Prostate gland (tissue), 2 donors: Measurements from ENCODE around the gene SNX9. TPM values are rescaled to one million over a fixed set of nuclear protein-coding genes. Genes with fewer than 3 reads are reported as not detected.

ENCODE experiments used
- DNase-seq: peaks from one replicate; pipeline ENCODE4 v3.0.0-alpha.2; 2019; ENCODE audit warnings: low spot score
- H3K27ac ChIP-seq, 2 donors: fragments of 200-600 bp; sonication (generic); 2 replicates each; pipeline ENCODE4 v1.5.1; 2017 to 2019
- H3K27me3 ChIP-seq: fragments of 200-600 bp; sonication (generic); replicated peaks from 2 replicates; pipeline ENCODE4 v1.5.1; 2019; ENCODE audit not compliant: insufficient read depth
- H3K36me3 ChIP-seq, 2 donors: fragments of 200-600 bp; sonication (generic); 1 replicate in 1 of 2; 2 replicates in 1 of 2; pipeline versions ENCODE4 v1.5.1 to v1.8.1; 2017 to 2019
- H3K4me1 ChIP-seq: fragments of 200-600 bp; sonication (generic); replicated peaks from 2 replicates; pipeline ENCODE4 v1.5.1; 2019
- H3K4me3 ChIP-seq, 2 donors: fragments of 200-600 bp; sonication (generic); 2 replicates each; pipeline ENCODE4 v1.5.1; 2017 to 2019
- H3K9me3 ChIP-seq: fragments of 200-600 bp; sonication (generic); 2 replicates; pipeline ENCODE4 v1.5.1; 2017
- CTCF ChIP-seq, 4 experiments: fragments of 200-600 bp in 2 of 4; fragments of 450-650 bp in 2 of 4; sonication (generic) in 2 of 4; IDR thresholded peaks; 1 replicate in 3 of 4; 2 replicates in 1 of 4; pipeline ENCODE4 v1.5.1; 2016 to 2019; ENCODE audit warnings: antibody characterized with exemption in 4 of 4, mild to moderate bottlenecking in 2 of 4, moderate library complexity in 2 of 4
- POLR2A ChIP-seq: fragments of 450-650 bp; IDR thresholded peaks from one replicate; pipeline ENCODE4 v1.6.1; 2016; ENCODE audit warnings: antibody characterized with exemption, mild to moderate bottlenecking
- POLR2AphosphoS5 ChIP-seq: sonication (generic); formaldehyde crosslinking; IDR thresholded peaks from one replicate; pipeline ENCODE4 v1.6.1; 2017; ENCODE audit warnings: antibody characterized with exemption
- WGBS: methylation state at CpG from one replicate; pipeline ENCODE4 v1.1.5; 2018; 5-methylcytosine and 5-hydroxymethylcytosine counted together
- intact Hi-C: fragments of 100-400 bp; cut with DNase I; formaldehyde crosslinking; loops from one replicate; pipeline ENCODE4 v1.14.2; 2022
- total RNA-seq, 2 donors: library from RNA; depleted of rRNA; stranded (reverse); fragments of >200 nt; gene quantifications; one replicate each; pipeline ENCODE4 v1.1.0, GENCODE V29; 2016

SNX9 gene
- total RNA-seq, 2 donors from 2014 or later: 39.2 to 40.6 TPM

- Histone ChIP-seq H3K4me1 (no peaks in the 10 kb centered on the region), H3K4me3 (no peak overlapping the region), H3K27me3 (no peaks in the 10 kb centered on the region), H3K27ac (no peak overlapping the region), H3K9me3 (no peaks in the 10 kb centered on the region), H3K36me3 (no peaks in the 10 kb centered on the region)
- no peak for DNase-seq
- intact Hi-C loops: no loop called here
- 94% methylated on average over 1 of the region's 1 CpG for whole genome bisulfite sequencing
- TF ChIP-seq CTCF (IDR thresholded peaks at IDR 0.05) (no peak), POLR2AphosphoS5 (no peak), POLR2A (no peak)
Measured at GRCh38 chr6:157787080-157787479, 36.0 kb upstream of the SNX9 start.

- no peak for DNase-seq
- Histone ChIP-seq H3K36me3 (no peaks in the 10 kb centered on the region), H3K27ac (no peak overlapping the region), H3K27me3 (no peaks in the 10 kb centered on the region), H3K9me3 (no peaks in the 10 kb centered on the region), H3K4me1 (no peaks in the 10 kb centered on the region), H3K4me3 (no peak overlapping the region)
- TF ChIP-seq POLR2A (no peak), POLR2AphosphoS5 (no peak), CTCF (IDR thresholded peaks at IDR 0.05) (no peak)
- 91% methylated on average over 1 of the region's 1 CpG for WGBS
- intact Hi-C loops: no loop called here
Measured at GRCh38 chr6:157788180-157788579, 34.9 kb upstream of the SNX9 start.

- Histone ChIP-seq H3K4me3 (no peak overlapping the region), H3K27ac (no peak overlapping the region)
- WGBS: 93% methylated on average over 3 of the region's 3 CpGs
Measured at GRCh38 chr6:157789297-157789696, 33.7 kb upstream of the SNX9 start.

GRCh38 chr6:157789861-157790260 is 33.2 kb upstream of the SNX9 start:
- intact Hi-C loops: no loop called here
- Histone ChIP-seq H3K4me1 (no peaks in the 10 kb centered on the region), H3K36me3 (no peaks in the 10 kb centered on the region), H3K4me3 (no peak overlapping the region), H3K27me3 (no peaks in the 10 kb centered on the region), H3K9me3 (no peaks in the 10 kb centered on the region), H3K27ac (no peak overlapping the region)
- DNase-seq: no peak
- no peak for TF ChIP-seq CTCF (IDR thresholded peaks at IDR 0.05)
- no peak for TF ChIP-seq POLR2AphosphoS5
- no peak for TF ChIP-seq POLR2A
- WGBS: 93% methylated on average over 15 of the region's 15 CpGs

More at GRCh38 chr6:157789297-157789696, 33.7 kb upstream of the SNX9 start:
- H3K36me3 ChIP-seq: no peaks in the 10 kb centered on the region
- no peaks in the 10 kb centered on the region for H3K4me1 ChIP-seq
- intact Hi-C loops: no loop called here
- no peaks in the 10 kb centered on the region for H3K27me3 ChIP-seq
- no peak for DNase-seq
- no peaks in the 10 kb centered on the region for H3K9me3 ChIP-seq
- TF ChIP-seq POLR2A: no peak
- no peak for TF ChIP-seq POLR2AphosphoS5
- TF ChIP-seq CTCF (IDR thresholded peaks at IDR 0.05): no peak

GRCh38 chr6:157790548-157791160 is 32.4 kb upstream of the SNX9 start:
- DNase-seq: no peak
- Histone ChIP-seq H3K27ac (no peak overlapping the region), H3K4me1 (no peaks in the 10 kb centered on the region), H3K27me3 (no peaks in the 10 kb centered on the region), H3K36me3 (no peaks in the 10 kb centered on the region), H3K4me3 (no peak overlapping the region), H3K9me3 (no peaks in the 10 kb centered on the region)
- 38% methylated on average over 4 of the region's 4 CpGs for WGBS
- intact Hi-C loops: no loop called here
- TF ChIP-seq POLR2A (no peak), POLR2AphosphoS5 (no peak), CTCF (IDR thresholded peaks at IDR 0.05) (no peak)
